Measurements from ENCODE around the gene CADM2.

CADM2 gene

DNA sequence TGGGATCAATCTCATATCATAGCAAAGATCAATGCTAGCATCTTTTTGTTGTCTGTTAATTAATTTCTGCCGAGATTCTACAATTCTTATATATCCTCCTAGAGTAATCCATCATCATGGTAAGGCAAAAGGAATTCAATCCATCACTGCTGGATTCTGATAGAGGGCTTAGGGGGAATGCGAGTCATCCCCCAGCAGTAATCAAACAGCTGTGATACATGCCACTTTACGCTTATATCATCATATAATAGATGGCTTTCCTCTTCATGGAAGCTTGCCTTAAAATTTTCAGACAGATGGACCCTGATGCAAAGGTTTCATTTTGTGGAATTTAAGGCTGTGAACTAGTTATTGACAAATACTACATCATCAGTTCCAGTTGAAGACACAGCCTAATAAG is 645.9 kb downstream of the CADM2 start:
- Mint-ChIP-seq H3K27ac (no peak overlapping the region), H3K4me1 (no peaks in the 10 kb centered on the region), H3K9me3 (no peaks in the 10 kb centered on the region), H3K27me3 (no peaks in the 10 kb centered on the region), H3K4me3 (no peak overlapping the region), H3K36me3 (no peaks in the 10 kb centered on the region)
- ATAC-seq (replicated peaks) (no peak), DNase-seq (no peak)

DNA sequence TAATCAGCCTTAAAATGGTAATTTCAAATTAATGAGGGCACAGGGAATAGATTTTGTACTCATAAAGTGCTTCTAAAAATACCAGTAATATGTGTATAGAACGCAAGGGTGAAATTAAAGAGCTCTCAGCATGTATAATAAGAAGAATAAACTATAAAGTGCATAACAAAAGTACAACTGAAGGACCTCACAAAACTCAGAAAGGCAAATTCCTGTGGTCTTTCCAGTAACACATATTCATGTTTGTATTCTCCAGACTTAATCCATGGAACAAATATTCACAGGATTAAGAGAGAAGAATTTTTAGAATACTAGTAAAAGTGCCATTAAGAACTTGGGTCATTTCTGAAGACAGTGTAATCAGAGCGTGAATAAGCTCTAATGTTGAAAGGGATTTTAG is 646.3 kb downstream of the CADM2 start:
- H3K36me3 Mint-ChIP-seq = no peaks in the 10 kb centered on the region
- DNase-seq = no peak
- no peak overlapping the region for H3K27ac Mint-ChIP-seq
- no peak overlapping the region for H3K4me3 Mint-ChIP-seq
- no peak for ATAC-seq (replicated peaks)
- no peaks in the 10 kb centered on the region for H3K4me1 Mint-ChIP-seq
- H3K27me3 Mint-ChIP-seq = no peaks in the 10 kb centered on the region
- H3K9me3 Mint-ChIP-seq = no peaks in the 10 kb centered on the region

DNA sequence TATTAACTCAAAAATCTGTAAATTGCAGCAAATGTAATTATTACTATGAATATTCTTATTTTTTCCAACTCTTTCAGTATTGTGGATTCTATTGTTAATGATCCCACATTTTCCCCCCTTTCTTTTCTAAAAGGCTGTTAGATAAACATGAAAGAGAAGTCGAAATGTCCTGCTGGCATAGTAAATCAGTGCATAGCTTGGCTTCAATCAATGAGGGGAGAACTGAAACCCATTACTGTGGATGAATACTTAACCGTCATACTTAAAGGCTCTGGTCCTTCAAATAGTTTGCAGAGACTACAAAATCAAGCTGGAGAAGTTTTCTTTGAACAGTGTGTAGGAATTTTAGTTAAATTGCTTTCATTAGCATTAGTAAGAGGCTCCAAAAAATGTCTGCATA is 667.9 kb downstream of the CADM2 start:
- ATAC-seq (replicated peaks) = no peak
- Mint-ChIP-seq H3K27me3 (no peaks in the 10 kb centered on the region), H3K36me3 (no peaks in the 10 kb centered on the region), H3K9me3 (no peaks in the 10 kb centered on the region), H3K27ac (no peak overlapping the region), H3K4me3 (no peak overlapping the region), H3K4me1 (no peaks in the 10 kb centered on the region)
- DNase-seq = no peak

DNA sequence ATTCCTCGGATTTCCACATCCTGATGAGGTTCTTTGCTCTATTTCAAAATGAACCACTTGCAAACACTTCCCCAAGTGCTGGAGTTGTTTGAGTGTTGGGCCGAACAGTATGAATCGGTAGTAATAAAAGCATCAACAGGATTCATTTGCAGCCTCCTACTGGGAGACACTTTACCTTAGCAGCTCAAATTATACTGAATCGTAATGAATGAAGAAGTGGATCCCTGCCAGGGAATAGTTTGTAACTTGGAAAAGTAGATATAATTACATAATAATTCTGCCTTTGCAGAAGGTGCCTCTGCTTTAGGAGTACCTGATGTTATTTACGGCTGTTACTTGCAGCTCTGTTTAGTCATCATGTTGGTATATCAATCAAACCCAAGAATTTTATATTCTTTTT is 669.1 kb downstream of the CADM2 start:
- ATAC-seq (replicated peaks) = no peak
- Mint-ChIP-seq H3K27me3 (no peaks in the 10 kb centered on the region), H3K9me3 (peaks cover 0 to 1% of the 10 kb centered on the region in 2 donors), H3K4me3 (no peak overlapping the region), H3K27ac (no peak overlapping the region), H3K36me3 (no peaks in the 10 kb centered on the region), H3K4me1 (no peaks in the 10 kb centered on the region)
- DNase-seq = no peak

DNA sequence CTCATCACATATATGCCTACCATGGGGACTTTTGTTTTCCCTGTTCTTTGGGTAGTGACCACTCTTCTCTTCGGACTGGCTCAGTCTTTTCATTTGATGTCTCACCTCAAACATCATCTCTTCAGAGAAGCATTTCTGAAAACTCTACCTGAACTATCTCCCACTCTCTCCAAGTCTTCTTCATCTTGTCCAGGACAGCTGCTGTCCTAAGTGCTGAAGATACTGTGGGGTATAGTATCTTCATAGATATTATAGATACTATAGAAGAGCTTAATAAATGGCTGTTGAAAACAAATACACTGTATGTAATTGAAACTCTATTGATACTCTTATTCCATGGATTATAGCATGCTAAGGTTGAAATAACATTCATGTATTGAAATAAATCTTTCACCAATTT is 672.3 kb downstream of the CADM2 start:
- no peaks in the 10 kb centered on the region for H3K4me1 Mint-ChIP-seq
- H3K27ac Mint-ChIP-seq = no peak overlapping the region
- peaks cover 0 to 1% of the 10 kb centered on the region in 2 donors for H3K9me3 Mint-ChIP-seq
- no peaks in the 10 kb centered on the region for H3K27me3 Mint-ChIP-seq
- H3K4me3 Mint-ChIP-seq = no peak overlapping the region
- H3K36me3 Mint-ChIP-seq = no peaks in the 10 kb centered on the region
- ATAC-seq (replicated peaks) (no peak), DNase-seq (no peak)

DNA sequence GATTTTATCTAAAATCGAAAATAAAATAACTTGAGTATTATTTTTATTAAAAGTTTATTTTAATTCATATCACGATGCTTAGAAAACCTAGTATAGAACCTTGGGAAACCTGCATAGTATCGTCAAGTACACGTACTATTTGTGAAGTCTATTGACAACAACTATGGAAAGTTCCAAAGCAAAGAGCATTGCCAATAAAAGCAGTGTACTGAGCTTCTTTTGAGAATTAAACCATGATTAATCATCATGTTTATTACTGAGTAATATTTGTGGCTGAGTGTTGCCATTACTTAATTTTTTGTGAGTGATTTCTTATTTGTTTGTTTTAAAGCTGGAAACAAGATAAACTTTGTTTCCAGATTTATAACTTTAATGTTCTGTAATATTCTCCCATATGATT is 674.1 kb downstream of the CADM2 start:
- no peak overlapping the region for H3K4me3 Mint-ChIP-seq
- H3K27ac Mint-ChIP-seq = no peak overlapping the region
- H3K9me3 Mint-ChIP-seq = peaks cover 0 to 1% of the 10 kb centered on the region in 2 donors
- H3K4me1 Mint-ChIP-seq = no peaks in the 10 kb centered on the region
- no peaks in the 10 kb centered on the region for H3K36me3 Mint-ChIP-seq
- DNase-seq (no peak), ATAC-seq (replicated peaks) (no peak)
- H3K27me3 Mint-ChIP-seq = no peaks in the 10 kb centered on the region

DNA sequence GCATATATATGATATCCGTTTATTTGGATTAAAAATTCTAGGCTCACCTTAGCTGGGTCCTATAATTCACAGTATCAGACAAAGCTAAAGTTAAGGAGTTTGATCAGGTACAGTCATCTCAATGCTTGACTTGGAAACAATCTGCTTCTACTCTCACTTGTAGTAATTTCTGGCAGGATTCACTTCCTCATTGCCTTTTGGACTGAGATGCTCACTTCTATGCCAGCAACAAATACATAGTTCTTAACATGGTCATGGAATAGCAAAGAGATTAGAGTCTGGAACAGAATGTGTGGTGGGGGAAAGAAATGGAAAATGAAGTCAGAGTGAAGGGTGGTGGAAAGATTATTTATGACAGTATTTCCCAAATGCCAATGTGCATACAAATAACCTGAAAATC is 693.6 kb downstream of the CADM2 start:
- no peaks in the 10 kb centered on the region for H3K27me3 Mint-ChIP-seq
- peak; percentile 63 to 67 for ATAC-seq (replicated peaks)
- no peaks in the 10 kb centered on the region for H3K4me1 Mint-ChIP-seq
- H3K4me3 Mint-ChIP-seq = no peak overlapping the region
- H3K9me3 Mint-ChIP-seq = peaks cover 1 to 3% of the 10 kb centered on the region in 2 donors
- H3K27ac Mint-ChIP-seq = no peak overlapping the region
- DNase-seq = no peak
- no peaks in the 10 kb centered on the region for H3K36me3 Mint-ChIP-seq

DNA sequence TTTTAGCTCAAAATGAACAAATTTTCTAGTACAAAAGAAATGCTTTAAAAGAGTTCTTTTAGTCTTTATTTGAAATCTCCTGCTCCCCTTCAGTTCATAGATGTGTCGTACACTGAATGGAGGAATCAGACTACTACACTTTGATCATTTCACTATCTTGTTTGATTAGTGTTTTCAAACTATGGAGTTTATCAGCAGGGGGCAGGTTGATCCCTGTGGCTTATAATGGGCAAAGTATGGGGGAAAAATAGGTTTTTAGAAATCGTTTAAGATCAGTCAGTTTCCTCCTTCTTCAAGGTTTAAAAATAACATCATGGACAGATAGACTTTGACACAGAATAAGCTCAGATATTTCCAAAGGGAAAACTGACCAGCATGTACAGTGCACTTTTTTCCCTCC is 701.7 kb downstream of the CADM2 start:
- Mint-ChIP-seq H3K27me3 (no peaks in the 10 kb centered on the region), H3K4me1 (no peaks in the 10 kb centered on the region), H3K4me3 (no peak overlapping the region), H3K9me3 (no peaks in the 10 kb centered on the region), H3K36me3 (no peaks in the 10 kb centered on the region), H3K27ac (no peak overlapping the region)
- DNase-seq (no peak), ATAC-seq (replicated peaks) (no peak)

DNA sequence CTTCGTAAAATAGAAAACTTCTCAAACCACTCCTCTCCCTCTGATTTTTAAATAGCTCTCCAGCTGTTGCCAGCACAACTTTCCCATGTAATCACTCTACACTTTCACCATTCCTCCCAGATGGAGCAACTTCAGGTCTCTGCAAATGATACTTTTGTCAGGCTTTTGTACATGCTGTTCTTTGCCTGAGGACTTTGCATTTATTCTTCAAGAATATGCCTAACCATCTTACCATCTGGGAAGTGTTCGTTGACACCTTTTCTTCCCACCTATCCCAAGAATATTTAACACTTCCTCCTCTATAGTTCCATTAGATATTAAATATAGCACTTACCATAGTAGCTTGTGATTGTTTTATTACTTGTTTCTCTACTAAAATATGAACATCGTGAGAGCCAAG is 703.7 kb downstream of the CADM2 start:
- H3K27ac Mint-ChIP-seq = no peak overlapping the region
- no peaks in the 10 kb centered on the region for H3K9me3 Mint-ChIP-seq
- H3K4me3 Mint-ChIP-seq = no peak overlapping the region
- ATAC-seq (replicated peaks) (no peak), DNase-seq (no peak)
- H3K36me3 Mint-ChIP-seq = no peaks in the 10 kb centered on the region
- H3K4me1 Mint-ChIP-seq = no peaks in the 10 kb centered on the region
- no peaks in the 10 kb centered on the region for H3K27me3 Mint-ChIP-seq

DNA sequence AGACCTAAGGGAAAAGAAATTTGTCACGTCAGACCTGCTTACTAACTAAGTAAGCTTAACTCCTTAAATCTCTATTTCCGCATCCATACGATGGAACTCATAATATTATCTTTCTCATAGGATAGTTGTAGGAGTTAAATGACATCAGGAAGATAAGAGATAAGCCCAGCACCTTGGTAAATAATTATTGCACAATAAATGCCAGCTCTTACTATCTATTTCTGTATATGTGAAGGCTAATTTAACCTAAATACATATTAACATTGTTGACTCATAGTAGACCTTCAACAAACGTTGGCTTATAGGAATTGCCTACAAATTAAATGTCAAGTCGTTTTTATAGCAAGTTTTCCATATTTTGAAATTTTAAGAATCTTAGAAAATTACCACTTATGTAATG is 709.0 kb downstream of the CADM2 start:
- ATAC-seq (replicated peaks) (no peak), DNase-seq (no peak)
- H3K27ac Mint-ChIP-seq = no peak overlapping the region
- no peak overlapping the region for H3K4me3 Mint-ChIP-seq
- no peaks in the 10 kb centered on the region for H3K27me3 Mint-ChIP-seq
- H3K4me1 Mint-ChIP-seq = no peaks in the 10 kb centered on the region
- peaks cover 0 to 2% of the 10 kb centered on the region in 2 donors for H3K9me3 Mint-ChIP-seq
- H3K36me3 Mint-ChIP-seq = no peaks in the 10 kb centered on the region

DNA sequence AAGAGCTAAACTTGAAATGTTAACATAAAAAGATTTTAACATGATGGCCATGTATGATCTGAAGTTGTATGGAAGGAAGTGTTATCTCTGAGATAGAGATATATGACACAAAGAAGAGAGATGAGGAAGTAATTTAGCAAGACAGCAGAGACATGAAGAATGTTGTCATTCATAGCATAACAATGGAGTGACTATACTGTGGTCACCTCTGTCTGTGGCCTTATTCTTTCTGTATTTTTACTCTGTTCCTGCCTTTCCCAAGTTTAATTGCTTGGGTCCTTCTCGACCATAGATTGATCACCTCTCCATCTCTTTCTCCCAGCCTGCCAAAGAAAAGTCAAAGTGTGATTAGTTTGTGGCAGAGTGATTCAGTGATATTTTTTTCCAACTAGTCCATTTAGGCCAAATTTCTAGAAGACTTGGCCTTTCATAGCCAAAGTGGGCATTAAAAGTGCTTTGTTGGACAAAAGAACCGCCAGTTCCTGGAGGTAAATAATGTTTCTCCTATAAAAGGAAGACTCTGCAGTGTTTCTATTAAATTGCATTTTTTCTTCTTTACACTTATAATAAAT is 711.9 kb downstream of the CADM2 start:
- no peaks in the 10 kb centered on the region for H3K27me3 Mint-ChIP-seq
- peaks cover 0 to 2% of the 10 kb centered on the region in 2 donors for H3K9me3 Mint-ChIP-seq
- DNase-seq (no peak), ATAC-seq (replicated peaks) (no peak)
- no peaks in the 10 kb centered on the region for H3K4me1 Mint-ChIP-seq
- H3K4me3 Mint-ChIP-seq = no peak overlapping the region
- no peak overlapping the region for H3K27ac Mint-ChIP-seq
- H3K36me3 Mint-ChIP-seq = no peaks in the 10 kb centered on the region

DNA sequence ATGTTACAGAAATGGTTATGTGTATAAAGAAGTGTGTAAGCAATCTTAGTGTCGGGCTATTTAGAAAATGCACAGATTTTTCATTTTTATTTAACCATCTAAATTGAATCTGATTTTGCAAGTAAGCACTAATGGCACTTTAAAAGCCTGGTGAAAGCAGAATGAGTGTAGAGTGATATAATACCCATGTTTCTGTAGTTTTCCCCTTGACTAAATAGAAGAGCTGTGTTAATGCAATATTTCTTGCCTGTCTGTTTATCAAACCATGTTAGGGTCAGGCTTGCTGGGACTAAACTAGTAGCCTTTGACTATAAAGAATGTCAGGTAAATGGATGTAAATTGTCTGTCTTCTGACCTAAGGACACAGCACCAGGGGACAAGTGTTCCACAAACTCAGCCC is 714.0 kb downstream of the CADM2 start:
- Mint-ChIP-seq H3K4me1 (no peaks in the 10 kb centered on the region), H3K4me3 (no peak overlapping the region)

DNA sequence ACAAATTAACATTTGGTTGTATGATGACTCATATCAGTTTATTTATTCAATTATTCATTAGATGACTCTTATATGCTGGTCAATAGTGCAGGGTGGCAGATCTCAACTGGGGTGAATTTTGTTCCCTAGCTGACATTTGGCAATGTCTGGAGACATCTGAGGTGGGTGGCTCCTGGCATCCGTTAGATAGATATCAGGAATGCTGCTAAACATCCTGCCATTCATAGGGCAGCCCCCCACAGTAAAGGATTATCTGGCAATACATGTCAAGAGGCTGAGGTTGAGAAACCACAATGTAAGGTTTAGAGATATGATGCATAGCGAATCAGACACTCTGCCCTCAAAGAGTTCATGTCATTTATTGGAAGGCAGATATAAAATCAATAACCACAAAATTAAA is 719.9 kb downstream of the CADM2 start:
- H3K9me3 Mint-ChIP-seq = no peaks in the 10 kb centered on the region
- H3K27ac Mint-ChIP-seq = no peak overlapping the region
- ATAC-seq (replicated peaks) = no peak
- no peaks in the 10 kb centered on the region for H3K4me1 Mint-ChIP-seq
- no peaks in the 10 kb centered on the region for H3K27me3 Mint-ChIP-seq
- H3K36me3 Mint-ChIP-seq = no peaks in the 10 kb centered on the region
- H3K4me3 Mint-ChIP-seq = no peak overlapping the region
- no peak for DNase-seq

More for the DNA sequence above, 714.0 kb downstream of the CADM2 start:
- Mint-ChIP-seq H3K27me3 (no peaks in the 10 kb centered on the region), H3K9me3 (peaks cover 0 to 2% of the 10 kb centered on the region in 2 donors), H3K36me3 (no peaks in the 10 kb centered on the region), H3K27ac (no peak overlapping the region)
- ATAC-seq (replicated peaks) (no peak), DNase-seq (no peak)

DNA sequence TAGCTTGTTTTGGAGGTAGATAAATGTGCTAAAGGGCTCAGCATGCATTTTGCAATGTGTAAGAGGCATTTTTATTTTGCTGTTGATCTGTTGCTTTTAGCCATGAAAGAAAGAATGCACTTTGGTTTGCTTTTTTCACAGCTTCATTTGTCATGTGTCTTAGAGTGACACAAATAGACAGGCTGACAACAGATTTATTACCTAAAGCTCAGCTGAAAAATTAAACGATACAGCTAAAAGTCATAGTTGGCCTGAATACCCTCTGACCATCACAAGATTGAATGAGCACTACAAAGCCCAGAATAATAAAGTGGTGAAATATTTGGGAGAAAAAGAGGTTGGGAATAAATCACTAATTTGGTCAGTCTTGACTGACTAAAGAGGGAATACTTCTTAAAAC is 723.1 kb downstream of the CADM2 start:
- ATAC-seq (replicated peaks) (no peak), DNase-seq (no peak)
- Mint-ChIP-seq H3K4me3 (no peak overlapping the region), H3K27ac (no peak overlapping the region), H3K4me1 (no peaks in the 10 kb centered on the region), H3K9me3 (peaks cover 2 to 3% of the 10 kb centered on the region in 2 donors), H3K27me3 (no peaks in the 10 kb centered on the region), H3K36me3 (no peaks in the 10 kb centered on the region)

DNA sequence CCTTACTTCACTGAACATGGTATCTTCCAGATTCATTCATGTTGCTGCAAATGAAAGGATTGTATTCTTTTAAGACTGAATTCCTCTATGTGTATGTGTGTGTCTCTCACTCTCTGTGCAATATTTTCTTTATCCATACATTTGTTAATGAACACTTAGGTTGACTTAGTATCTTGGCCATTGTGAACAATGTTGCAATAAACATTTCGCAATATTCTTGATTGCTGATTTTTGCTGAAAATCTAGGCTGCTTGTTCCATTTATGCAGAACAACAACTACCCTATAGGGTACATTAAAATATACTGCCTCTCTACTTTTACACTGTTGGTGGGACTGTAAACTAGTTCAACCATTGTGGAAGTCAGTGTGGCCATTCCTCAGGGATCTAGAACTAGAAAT is 732.4 kb downstream of the CADM2 start:
- H3K27me3 Mint-ChIP-seq = no peaks in the 10 kb centered on the region
- H3K36me3 Mint-ChIP-seq = no peaks in the 10 kb centered on the region
- no peak overlapping the region for H3K27ac Mint-ChIP-seq
- no peaks in the 10 kb centered on the region for H3K4me1 Mint-ChIP-seq
- no peak for ATAC-seq (replicated peaks)
- peaks cover 3 to 4% of the 10 kb centered on the region in 2 donors for H3K9me3 Mint-ChIP-seq
- no peak overlapping the region for H3K4me3 Mint-ChIP-seq
- no peak for DNase-seq

DNA sequence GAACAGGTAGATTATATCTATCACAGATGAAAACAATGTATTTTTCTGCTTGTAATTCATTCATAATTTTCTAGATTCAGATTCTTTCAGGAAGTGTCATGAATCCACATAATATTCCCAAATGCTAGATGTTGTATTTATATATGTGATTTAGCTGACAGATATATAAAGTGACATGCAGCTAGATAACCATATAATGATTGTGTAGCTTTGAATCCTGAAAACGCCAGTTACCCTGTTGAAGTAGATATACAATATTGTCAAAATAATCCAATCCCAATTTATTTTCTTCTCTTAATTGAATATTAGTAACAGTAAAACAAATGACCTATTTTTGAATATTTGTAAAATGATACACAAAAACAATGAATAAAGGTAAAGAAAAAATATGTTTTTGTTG is 738.4 kb downstream of the CADM2 start:
- peaks cover 4 to 10% of the 10 kb centered on the region in 2 donors for H3K9me3 Mint-ChIP-seq
- no peak overlapping the region for H3K4me3 Mint-ChIP-seq

More for the DNA sequence above, 738.4 kb downstream of the CADM2 start:
- Mint-ChIP-seq H3K27me3 (no peaks in the 10 kb centered on the region), H3K4me1 (no peaks in the 10 kb centered on the region), H3K36me3 (no peaks in the 10 kb centered on the region), H3K27ac (no peak overlapping the region)
- ATAC-seq (replicated peaks) (no peak), DNase-seq (no peak)
